GM20431 (cell line): ENCODE measurements around the gene BAD.
"Not testable (repeated sequence)": the region's sequence is repeated elsewhere in the genome, so short reads cannot be mapped to it uniquely, and the experiment has no call there.

Source experiments
- in situ Hi-C: fragments of 300-500 bp; cut with MseI, MboI; formaldehyde crosslinking; loops from one replicate; pipeline ENCODE4 v1.15.0; 2020; ENCODE audit warnings: low sequenced_read_pairs; ENCODE audit not compliant: unreplicated experiment

The BAD gene

DNA sequence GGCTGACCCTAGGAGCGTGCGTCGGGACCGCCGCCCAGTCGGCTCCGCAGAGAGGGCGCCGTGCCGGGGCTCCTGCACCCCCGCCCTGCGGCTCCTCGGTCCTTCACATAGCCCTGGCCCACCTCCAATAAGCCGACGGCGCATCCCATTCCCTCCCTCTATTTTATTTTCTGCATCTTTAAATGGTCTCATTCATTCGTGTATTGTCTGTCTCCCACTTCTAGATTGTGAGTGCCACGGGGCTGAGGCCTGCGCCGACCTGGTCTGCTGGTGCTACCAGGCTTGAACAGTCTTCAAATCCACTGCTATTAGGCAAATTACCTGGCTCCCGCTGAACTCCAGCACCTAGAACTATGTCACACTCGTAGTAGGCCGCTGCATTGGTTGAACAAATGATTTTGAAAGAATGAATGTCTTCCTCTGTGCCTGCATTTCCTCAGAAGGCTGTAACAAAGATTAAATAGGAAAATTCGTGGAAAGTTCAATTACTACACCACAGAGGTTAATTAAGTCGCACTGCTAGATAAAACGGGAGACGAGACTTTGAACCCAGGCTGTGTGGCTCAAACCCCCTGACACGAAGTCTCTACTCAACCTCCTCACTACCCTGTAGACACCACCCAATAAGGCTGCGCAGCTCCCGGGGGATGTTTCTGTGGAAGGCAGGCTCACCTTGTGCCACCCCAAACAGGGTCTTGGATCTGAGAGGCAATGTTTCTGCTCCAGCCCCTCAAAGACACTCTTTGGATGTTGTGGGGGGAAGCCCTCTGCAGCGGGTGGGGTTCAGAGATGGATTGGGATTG lies 36.5 kb downstream of the BAD start:
- in situ Hi-C loops, result no loop called here

DNA sequence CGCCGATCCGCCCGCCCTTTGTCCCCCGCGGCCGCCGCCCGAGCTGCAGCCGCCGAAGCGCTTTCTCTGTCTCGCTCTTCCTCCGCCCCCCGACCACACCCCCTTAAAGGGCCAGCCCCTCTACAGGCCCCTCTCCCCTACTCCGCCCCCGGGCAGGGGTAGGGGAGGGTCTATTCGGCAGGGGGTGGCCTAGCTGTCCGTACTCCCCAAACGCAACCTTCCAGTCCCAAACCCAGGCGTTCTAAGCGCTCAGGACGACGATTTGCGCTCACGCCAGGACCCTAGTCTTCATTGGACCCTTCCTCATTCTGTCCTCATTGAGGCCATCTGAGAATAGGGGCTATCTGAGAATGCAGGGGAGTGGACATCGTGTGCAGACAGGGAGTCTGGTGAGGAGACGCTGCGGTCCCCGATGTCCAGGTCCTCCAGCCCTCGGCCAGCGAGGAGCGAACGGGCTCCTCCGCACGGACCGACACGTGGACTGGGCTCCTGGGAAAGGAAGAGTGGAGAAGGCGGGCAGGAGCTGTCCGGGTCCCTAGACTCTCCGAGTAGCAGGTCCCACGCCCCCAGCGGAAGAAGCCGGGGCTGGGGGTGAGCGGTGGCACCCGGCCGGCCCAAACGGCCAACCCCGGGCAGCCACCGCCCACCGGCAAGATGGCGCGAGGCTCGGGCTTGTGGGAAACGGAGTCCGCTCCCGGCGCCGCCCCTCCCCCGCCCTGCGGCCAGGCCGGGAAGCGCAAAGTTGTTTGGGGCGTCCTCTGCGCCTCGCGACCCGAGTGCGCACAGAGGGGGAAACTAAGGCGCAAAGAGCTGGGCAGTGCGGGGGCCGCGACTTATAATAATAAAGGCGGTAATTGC lies 37.4 kb downstream of the BAD start, which contains the start of gene PPP1R14B:
Gene PPP1R14B, minus strand, starts transcription at position 73 of the 858 bp plus-strand sequence. CDS start 270 bp downstream, outside the sequence.
- in situ Hi-C loops, result no loop called here

GRCh38 chr11:64246621-64246870 lies 37.9 kb downstream of the BAD start:
- in situ Hi-C loops, result not testable (repeated sequence)

- in situ Hi-C loops, result no loop called here
These were observed 38.5 kb downstream of the BAD start for GRCh38 chr11:64245797-64246620.

GRCh38 chr11:64245401-64245796 lies 39.1 kb downstream of the BAD start:
- in situ Hi-C loops, result no loop called here

GRCh38 chr11:64244966-64245365 lies 39.5 kb downstream of the BAD start:
- in situ Hi-C loops, result no loop called here

GRCh38 chr11:64244107-64244506 lies 40.4 kb downstream of the BAD start:
- in situ Hi-C loops, result no loop called here

DNA sequence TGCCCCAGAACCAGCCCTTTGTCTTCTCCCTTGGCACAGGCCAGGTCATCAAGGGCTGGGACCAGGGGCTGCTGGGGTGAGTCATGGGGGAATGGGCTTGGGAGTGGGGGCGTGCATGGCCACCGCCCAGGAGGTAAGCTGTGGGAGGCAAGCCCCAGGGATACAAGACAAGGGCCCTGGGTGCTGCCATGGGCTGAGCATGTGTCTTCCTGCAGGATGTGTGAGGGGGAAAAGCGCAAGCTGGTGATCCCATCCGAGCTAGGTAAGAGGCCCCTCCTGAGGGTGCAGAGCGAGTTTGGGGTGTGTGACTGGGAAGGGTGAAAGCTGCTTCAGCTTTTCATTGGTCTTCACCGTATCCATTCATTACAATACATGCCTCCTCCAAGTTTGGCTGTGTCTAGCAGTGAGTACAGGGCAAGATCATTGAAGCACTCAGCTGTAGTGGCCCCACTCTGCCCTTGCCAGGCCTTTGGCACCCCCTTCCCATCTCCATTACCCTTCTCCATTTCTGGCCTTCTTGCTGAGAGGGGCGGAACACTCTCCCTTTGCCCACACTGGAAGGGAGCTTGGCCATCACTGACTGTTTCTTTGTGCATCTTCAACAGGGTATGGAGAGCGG lies 41.1 kb downstream of the BAD start:
- in situ Hi-C loops, result no loop called here

DNA sequence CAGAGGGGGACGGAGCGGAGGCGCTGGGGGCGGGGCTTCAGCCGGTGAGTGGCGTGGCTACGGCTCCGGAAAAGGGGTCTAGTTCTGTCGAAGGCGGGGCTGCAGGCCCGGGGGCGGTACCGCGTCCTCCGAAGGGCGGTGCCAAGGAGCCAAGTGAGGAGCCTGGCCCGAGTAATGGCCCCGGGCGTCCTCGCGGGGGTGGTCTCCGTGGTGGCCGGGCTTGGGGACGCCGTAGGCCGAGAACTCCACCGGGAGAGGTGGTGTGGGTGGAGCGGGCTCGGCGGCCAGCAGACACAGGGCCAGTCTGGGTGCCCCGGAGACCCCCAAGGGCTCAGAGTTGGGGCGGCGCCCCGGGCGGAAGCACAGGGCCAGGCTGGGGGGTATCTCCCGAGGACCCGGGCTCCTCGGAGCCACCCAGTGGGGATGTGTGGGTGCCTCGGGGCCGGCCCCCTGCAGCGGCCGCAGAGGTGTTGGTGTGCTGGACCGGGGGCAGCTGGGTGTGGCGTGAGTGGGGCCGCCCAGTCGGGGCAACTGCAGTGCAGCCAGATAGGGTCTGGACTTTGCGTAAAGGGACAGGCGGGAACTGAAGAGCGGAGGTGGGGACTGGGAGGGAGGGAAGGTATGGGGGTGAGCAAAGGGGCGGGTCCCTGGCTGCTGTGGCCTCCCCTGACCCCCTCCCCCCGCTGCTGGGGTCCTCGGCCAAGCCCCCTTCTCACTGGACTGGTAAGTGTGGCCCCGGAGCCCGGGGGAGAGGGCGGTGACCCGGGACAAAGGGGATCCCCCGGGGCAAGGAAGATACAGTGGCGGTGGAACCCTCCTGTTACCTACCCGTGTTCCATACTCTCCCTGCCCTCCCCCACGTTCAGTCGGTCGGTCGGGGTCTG lies 42.7 kb downstream of the BAD start:
- in situ Hi-C loops, result no loop called here

DNA sequence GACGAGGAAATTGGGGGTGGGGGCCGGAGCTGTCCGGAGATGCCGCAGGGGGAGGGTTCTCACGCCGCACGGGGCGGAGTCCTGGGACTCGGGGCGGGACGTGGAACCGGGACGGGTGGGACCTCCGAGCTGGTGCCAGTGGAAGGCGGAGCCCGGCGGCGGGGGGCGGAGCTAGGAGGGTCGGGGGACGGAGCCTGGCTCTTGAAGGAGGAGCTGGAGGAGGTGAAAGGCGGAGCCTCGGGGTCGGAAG lies 43.3 kb downstream of the BAD start:
- in situ Hi-C loops, result no loop called here

DNA sequence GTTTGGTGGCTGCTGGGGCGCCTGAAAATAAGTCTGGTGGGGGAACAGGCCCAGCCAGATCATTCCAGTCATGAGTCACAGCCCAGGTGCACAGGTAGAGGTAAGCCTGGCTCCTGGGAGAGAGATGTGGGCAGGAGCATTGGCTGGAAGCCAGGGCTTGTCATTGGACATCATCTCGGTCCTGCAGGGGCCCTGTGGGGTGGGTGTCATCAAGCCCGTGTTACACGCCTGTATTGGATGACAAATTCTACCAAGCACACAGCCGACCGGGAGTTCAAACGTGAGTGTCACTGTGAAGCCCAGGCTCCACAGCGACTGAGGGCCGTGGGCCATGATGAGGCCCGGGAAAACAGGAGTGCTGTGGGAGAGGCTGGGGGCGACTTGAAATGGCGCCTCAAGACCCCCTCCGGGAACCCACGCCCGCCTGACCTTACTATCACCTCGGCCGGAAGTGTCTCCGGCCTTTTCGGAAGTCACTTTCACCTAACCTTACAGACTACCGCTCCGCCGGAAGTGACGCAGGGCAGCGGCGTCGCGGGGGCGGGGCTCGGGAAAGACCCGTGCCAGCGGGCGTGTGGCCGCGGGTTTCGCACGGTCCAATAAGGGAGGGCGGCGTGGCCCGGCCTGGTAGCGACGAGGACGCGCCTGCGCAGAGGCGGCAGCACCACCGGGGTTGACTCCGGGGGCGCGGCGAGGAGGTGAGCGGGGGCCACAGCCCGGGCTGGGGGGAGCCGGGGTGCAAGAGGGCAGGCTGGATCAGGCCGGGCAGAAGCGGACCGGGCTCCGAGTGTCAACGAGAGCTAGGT lies 43.8 kb downstream of the BAD start, which contains the start of gene FKBP2:
Gene FKBP2, plus strand, starts transcription at position 661 of the 806 bp plus-strand sequence. CDS start 1,293 bp downstream, outside the sequence.
- in situ Hi-C loops, result no loop called here

- in situ Hi-C loops, result no loop called here
These were observed 44.6 kb downstream of the BAD start for GRCh38 chr11:64239662-64240434.

DNA sequence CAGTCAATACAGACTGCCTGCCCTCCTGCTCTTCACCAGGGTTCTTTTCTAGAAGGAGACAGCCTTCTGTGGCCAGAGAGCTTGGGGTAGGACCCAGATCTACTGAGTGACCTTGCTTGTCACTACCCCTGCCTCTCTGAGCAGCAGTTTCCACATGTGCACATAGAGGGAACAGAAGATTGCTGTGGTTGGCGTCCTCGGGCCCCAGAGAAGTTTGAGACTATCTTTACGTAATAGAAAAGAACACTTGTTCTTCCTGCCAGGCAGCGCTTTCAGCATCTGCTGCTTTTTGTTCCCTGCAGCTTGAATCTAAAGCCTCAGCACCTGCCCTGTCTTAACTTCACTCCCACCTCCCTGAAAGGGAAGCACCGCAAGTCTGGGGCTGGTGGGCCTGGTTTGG lies 45.5 kb downstream of the BAD start:
- in situ Hi-C loops, result no loop called here

GRCh38 chr11:64238076-64238475 lies 46.4 kb downstream of the BAD start:
- in situ Hi-C loops, result no loop called here

DNA sequence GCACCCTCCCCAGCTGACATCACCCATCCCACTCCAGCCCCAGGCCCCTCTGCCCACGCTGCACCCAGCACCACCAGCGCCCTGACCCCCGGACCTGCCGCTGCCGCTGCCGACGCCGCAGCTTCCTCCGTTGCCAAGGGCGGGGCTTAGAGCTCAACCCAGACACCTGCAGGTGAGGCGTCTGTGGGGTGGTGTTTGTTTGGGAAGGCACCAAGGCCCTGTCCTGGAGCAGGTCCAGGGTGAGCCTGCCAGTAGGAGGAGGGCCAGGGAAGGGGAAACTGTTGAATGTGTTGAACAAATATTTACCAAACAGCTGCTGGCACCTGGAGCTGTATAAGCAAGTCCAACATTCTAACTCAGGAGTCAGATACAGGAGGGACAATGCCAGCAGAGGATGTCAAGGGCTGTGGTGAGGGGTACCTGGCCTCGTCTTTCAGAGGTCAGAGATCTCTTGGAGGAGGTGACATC lies 46.9 kb downstream of the BAD start:
- in situ Hi-C loops, result no loop called here

DNA sequence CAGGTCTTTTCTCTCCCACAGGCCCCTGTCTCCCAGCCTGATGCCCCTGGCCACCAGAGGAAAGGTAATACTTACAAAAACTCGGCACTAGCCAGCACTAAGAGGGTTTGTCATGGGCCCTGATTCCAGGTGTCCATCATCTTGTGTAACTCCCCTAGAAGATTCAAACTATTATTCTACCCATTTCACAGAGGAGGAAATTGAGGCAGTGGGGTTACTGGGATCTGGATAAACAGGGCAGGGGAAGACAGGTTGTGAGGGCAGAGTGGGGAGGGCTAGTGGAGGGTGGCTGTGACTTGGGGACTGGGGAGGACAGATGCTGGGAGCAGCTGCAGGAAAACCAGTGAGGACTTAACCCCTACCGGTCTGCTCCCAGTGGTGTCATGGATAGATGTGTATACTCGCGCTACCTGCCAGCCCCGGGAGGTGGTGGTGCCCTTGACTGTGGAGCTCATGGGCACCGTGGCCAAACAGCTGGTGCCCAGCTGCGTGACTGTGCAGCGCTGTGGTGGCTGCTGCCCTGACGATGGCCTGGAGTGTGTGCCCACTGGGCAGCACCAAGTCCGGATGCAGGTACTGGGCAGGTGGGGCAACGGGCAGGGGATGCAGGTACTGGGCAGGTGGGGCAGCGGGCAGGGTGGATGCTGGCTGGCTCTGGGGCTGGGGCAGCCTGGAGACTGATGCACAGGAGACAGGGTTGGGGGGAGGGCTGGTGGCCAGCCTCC lies 48.9 kb downstream of the BAD start:
- in situ Hi-C loops, result no loop called here
